Activated CD4-positive, alpha-beta T cell treated with anti-CD3 and anti-CD28 coated beads, Interleukin-2, amount 50 U/mL, for 4 hours (primary cell): ENCODE measurements around the gene CTLA4.

ENCODE experiments used
- DNase-seq, 2 experiments: peaks; one replicate each; pipeline ENCODE4 v3.0.0-alpha.2; 2020

Gene CTLA4

GRCh38 chr2:203893401-203893800 is 25.8 kb downstream of the CTLA4 start:
- DNase-seq = no peak

GRCh38 chr2:203893840-203894239 is 26.3 kb downstream of the CTLA4 start:
- no peak for DNase-seq

GRCh38 chr2:203894262-203894661 is 26.7 kb downstream of the CTLA4 start:
- DNase-seq = no peak

GRCh38 chr2:203897544-203897943 is 30.0 kb downstream of the CTLA4 start:
- DNase-seq = no peak

GRCh38 chr2:203898657-203899056 is 31.1 kb downstream of the CTLA4 start:
- DNase-seq = no peak

- DNase-seq = no peak
These were observed 32.7 kb downstream of the CTLA4 start for GRCh38 chr2:203900253-203900652.

- DNase-seq = no peak
These were observed 36.5 kb downstream of the CTLA4 start for GRCh38 chr2:203904022-203904421.

GRCh38 chr2:203905656-203906055 is 38.1 kb downstream of the CTLA4 start:
- DNase-seq = no peak

- DNase-seq = no peak
These were observed 40.7 kb downstream of the CTLA4 start for GRCh38 chr2:203908066-203908796.

- DNase-seq = no peak
These were observed 41.2 kb downstream of the CTLA4 start for GRCh38 chr2:203908797-203909185.

GRCh38 chr2:203909261-203909967 is 41.8 kb downstream of the CTLA4 start:
- DNase-seq = no peak

GRCh38 chr2:203909974-203910373 is 42.4 kb downstream of the CTLA4 start:
- DNase-seq = no peak

GRCh38 chr2:203913947-203914346 is 46.4 kb downstream of the CTLA4 start:
- no peak for DNase-seq

GRCh38 chr2:203914546-203915182 is 47.1 kb downstream of the CTLA4 start:
- DNase-seq = no peak

GRCh38 chr2:203915256-203915655 is 47.7 kb downstream of the CTLA4 start:
- no peak for DNase-seq

- no peak for DNase-seq
These were observed 49.2 kb downstream of the CTLA4 start for GRCh38 chr2:203916756-203917155.

GRCh38 chr2:203918264-203918663 is 50.7 kb downstream of the CTLA4 start:
- DNase-seq = no peak

GRCh38 chr2:203918839-203919238 is 51.3 kb downstream of the CTLA4 start:
- DNase-seq = no peak
